HepG2 (cell line): ENCODE measurements around the gene SHCBP1L. TPM values are rescaled to one million over a fixed set of nuclear protein-coding genes. Genes with fewer than 3 reads are reported as not detected.
A peak's percentile ranks its signal among the peaks of the same experiment; 100 is the strongest.

Source experiments
- ATAC-seq: fragments of 200-7000 bp; cut with Tn5 transposase; 3 replicates; pipeline ENCODE4 v1.9.1; 2020; ENCODE audit warnings: mild to moderate bottlenecking, moderate library complexity
- BruUV-seq: library from RNA; stranded (reverse); fragments of 400-500 nt; replicated peaks from 2 replicates; lab custom pipeline; 2021; lab: Mats Ljungman, UMichigan
- CTCF ChIA-PET: fragments of 300-600 bp; formaldehyde crosslinking; extraction: SDS; loops from one replicate; lab custom pipeline; 2021; ENCODE audit warnings: low total read pairs, inconsistent platforms, low intra/inter-chr PET ratio; lab: Yijun Ruan, JAX
- POLR2A ChIA-PET: fragments of 350-600 bp; sonication (Branson Sonifier 250); formaldehyde crosslinking; loops from one replicate; lab custom pipeline; 2020; ENCODE audit warnings: antibody characterized with exemption, inconsistent platforms; lab: Yijun Ruan, JAX
- DNase-seq: peaks from one replicate; pipeline ENCODE4 v3.0.0-alpha.2; 2015; ENCODE audit warnings: low spot score
- FAIRE-seq: peaks from 3 replicates; lab custom pipeline; 2011; peaks lifted over from hg19 to GRCh38; lab: Jason Lieb, UNC
- H2AFZ ChIP-seq: one replicate; pipeline ENCODE4 v1.6.1; 2011; ENCODE audit warnings: low read length, inconsistent platforms
- H3K27ac ChIP-seq: fragments of 300-600 bp; 3 replicates; pipeline ENCODE4 v1.8.0; 2011; ENCODE audit warnings: mixed run types, mild to moderate bottlenecking, mixed read lengths, low read length, inconsistent platforms; ENCODE audit not compliant: insufficient read depth; ENCODE audit errors: extremely low read length
- H3K27me3 ChIP-seq, 2 experiments: fragments of 200-600 bp in 1 of 2; 2 replicates in 1 of 2; 3 replicates in 1 of 2; pipeline versions ENCODE4 v1.6.0 to v1.8.0; 2011; ENCODE audit warnings: low read length in 2 of 2, mild to moderate bottlenecking in 2 of 2, moderate library complexity in 2 of 2, inconsistent platforms in 1 of 2; ENCODE audit not compliant: insufficient read depth in 2 of 2, control insufficient read depth in 1 of 2
- H3K36me3 ChIP-seq, 2 experiments: fragments of 200-600 bp in 1 of 2; replicated peaks in 1 of 2; 2 replicates in 1 of 2; 3 replicates in 1 of 2; pipeline versions ENCODE4 v1.5.1 to v1.8.0; 2011; ENCODE audit warnings: low read length in 2 of 2, inconsistent platforms in 1 of 2; ENCODE audit not compliant: insufficient read depth in 2 of 2, control insufficient read depth in 1 of 2
- H3K4me1 ChIP-seq: 2 replicates; pipeline ENCODE4 v1.5.1; 2012; ENCODE audit warnings: low read length, inconsistent platforms; ENCODE audit not compliant: insufficient read depth
- H3K4me2 ChIP-seq: 2 replicates; pipeline ENCODE4 v1.6.0; 2011; ENCODE audit warnings: low read depth, low read length, inconsistent platforms
- H3K4me3 ChIP-seq, 3 experiments: fragments of 200-600 bp in 1 of 3; sonication (generic), shearing (Covaris generic) in 1 of 3; replicated peaks in 1 of 3; 2 replicates each; pipeline ENCODE4 v1.5.1; 2011 to 2016; ENCODE audit warnings: low read length in 3 of 3, inconsistent platforms in 2 of 3, low read depth in 2 of 3, mild to moderate bottlenecking in 2 of 3, control low read depth in 1 of 3, mixed read lengths in 1 of 3; ENCODE audit not compliant: insufficient read depth in 1 of 3
- H3K79me2 ChIP-seq: one replicate; pipeline ENCODE4 v1.6.1; 2011; ENCODE audit warnings: low read length, inconsistent platforms; ENCODE audit not compliant: insufficient read depth
- H3K9ac ChIP-seq: 2 replicates; pipeline ENCODE4 v1.6.0; 2011; ENCODE audit warnings: mild to moderate bottlenecking, low read depth, low read length, inconsistent platforms; ENCODE audit not compliant: insufficient read depth
- H3K9me3 ChIP-seq: 2 replicates; pipeline ENCODE4 v1.5.1; 2012; ENCODE audit warnings: mild to moderate bottlenecking, low read length
- H4K20me1 ChIP-seq: 2 replicates; pipeline ENCODE4 v1.6.0; 2011; ENCODE audit warnings: inconsistent platforms, mild to moderate bottlenecking, low read length, moderate library complexity; ENCODE audit not compliant: insufficient read depth
- NR2F1 ChIP-seq, 2 experiments: fragments of 450-650 bp in 1 of 2; formaldehyde crosslinking in 1 of 2; IDR thresholded peaks; 2 replicates each; pipeline versions ENCODE4 v1.5.0 to v1.6.1; 2016 to 2020; ENCODE audit warnings: mild to moderate bottlenecking in 1 of 2, missing compliant biosample characterization in 1 of 2, missing genetic modification reagents in 1 of 2, moderate library complexity in 1 of 2
- ZNF746 ChIP-seq: sonication (generic); formaldehyde crosslinking; IDR thresholded peaks from 2 replicates; pipeline ENCODE4 v1.8.0; 2022; ENCODE audit warnings: mild to moderate bottlenecking, missing genetic modification reagents
- WGBS: methylation state at CpG from one replicate; pipeline ENCODE4 v1.1.6; 2017; ENCODE audit warnings: low lambda C conversion rate; 5-methylcytosine and 5-hydroxymethylcytosine counted together
- in situ Hi-C: cut with HindIII; loops from 2 replicates; pipeline ENCODE4 v1.10.0; 2017; ENCODE audit warnings: low pct_unique_long_range_greater_than_20kb; ENCODE audit not compliant: extremely low pct_ligation_motif_present
- intact Hi-C: fragments of 100-400 bp; cut with micrococcal nuclease; formaldehyde crosslinking; loops from one replicate; pipeline ENCODE4 v1.10.0; 2022; ENCODE audit not compliant: unreplicated experiment
- polyA plus RNA-seq, 8 experiments: library from polyadenylated mRNA; depleted of rRNA in 3 of 8; stranded (reverse) in 7 of 8; unstranded in 1 of 8; fragments of >200 nt; fragmentation: Illumina TruSeq in 4 of 8; extraction: Trizol in 4 of 8; gene quantifications; 2 replicates each; pipeline versions ENCODE4 v1.2.1 to v1.2.3, GENCODE V29; 2011 to 2016; ENCODE audit warnings: low read depth in 4 of 8, missing spikeins in 1 of 8, mixed read lengths in 1 of 8; ENCODE audit not compliant: insufficient read depth in 1 of 8
- total RNA-seq, 5 experiments: library from RNA; depleted of rRNA; stranded (reverse); fragments of >200 nt; fragmentation: Illumina TruSeq; extraction: Trizol; gene quantifications; 2 replicates each; pipeline ENCODE4 v1.2.3, GENCODE V29; 2016; ENCODE audit warnings: low read depth in 1 of 5
- TF ChIP-seq, protein P1 (sequence below): sonication (generic); formaldehyde crosslinking; IDR thresholded peaks from 2 replicates; pipeline ENCODE4 v1.4.0; 2020; ENCODE audit warnings: missing genetic modification reagents
- TF ChIP-seq, protein P2 (sequence below): fragments of 450-650 bp; IDR thresholded peaks from 2 replicates; pipeline ENCODE4 v1.6.1; 2016
- TF ChIP-seq, protein P3 (sequence below): sonication (generic); formaldehyde crosslinking; IDR thresholded peaks from 2 replicates; pipeline ENCODE4 v1.9.0; 2022; ENCODE audit warnings: low read depth, missing genetic modification reagents

SHCBP1L gene
- total and polyA plus RNA-seq, 2 of the 13 experiments (the other 11 are each of a cell fraction or from before 2014, with no cell fraction given), result not detected

DNA sequence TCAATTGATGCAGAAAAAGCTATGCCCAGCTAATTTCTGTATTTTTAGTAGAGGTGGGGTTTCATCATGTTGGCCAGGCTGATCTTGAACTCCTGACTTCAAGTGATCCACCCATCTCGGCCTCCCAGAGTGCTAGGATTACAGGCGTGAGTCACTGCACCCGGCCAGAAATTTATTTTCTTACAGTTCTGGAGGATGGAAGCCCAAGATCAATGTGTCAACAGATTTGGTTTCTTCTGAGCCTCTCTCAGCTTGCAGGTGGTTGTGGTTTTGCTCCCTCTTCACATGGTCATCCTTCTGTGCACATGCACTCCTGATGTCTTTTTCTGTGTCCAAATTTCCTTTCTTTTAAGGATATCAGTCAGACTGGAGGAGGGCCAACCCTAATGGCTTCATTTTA lies 35.6 kb downstream of the SHCBP1L start:
- ChIA-PET CTCF (no interaction called here), POLR2A (no interaction called here)
- 0% methylated on average over 1 of the region's 3 CpGs for WGBS
- DNase-seq, result no peak
- no peak for ATAC-seq
- no peak overlapping the region for H3K4me2 ChIP-seq
- in situ Hi-C loops (no loop called here), intact Hi-C loops (no loop called here)
- H3K9ac ChIP-seq, result no peak overlapping the region
- no peaks in the 10 kb centered on the region for H3K9me3 ChIP-seq
- H3K36me3 ChIP-seq, result no peaks in the 10 kb centered on the region
- no peaks in the 10 kb centered on the region; a peak in 2 of 5 replicates for H3K27me3 ChIP-seq
- BruUV-seq, result no TSS peak
- no peak overlapping the region for H2AFZ ChIP-seq
- TF ChIP-seq, protein P1, sequence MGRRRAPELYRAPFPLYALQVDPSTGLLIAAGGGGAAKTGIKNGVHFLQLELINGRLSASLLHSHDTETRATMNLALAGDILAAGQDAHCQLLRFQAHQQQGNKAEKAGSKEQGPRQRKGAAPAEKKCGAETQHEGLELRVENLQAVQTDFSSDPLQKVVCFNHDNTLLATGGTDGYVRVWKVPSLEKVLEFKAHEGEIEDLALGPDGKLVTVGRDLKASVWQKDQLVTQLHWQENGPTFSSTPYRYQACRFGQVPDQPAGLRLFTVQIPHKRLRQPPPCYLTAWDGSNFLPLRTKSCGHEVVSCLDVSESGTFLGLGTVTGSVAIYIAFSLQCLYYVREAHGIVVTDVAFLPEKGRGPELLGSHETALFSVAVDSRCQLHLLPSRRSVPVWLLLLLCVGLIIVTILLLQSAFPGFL (CRISPR knock-in tag), result no peak
- TF ChIP-seq, protein P2, sequence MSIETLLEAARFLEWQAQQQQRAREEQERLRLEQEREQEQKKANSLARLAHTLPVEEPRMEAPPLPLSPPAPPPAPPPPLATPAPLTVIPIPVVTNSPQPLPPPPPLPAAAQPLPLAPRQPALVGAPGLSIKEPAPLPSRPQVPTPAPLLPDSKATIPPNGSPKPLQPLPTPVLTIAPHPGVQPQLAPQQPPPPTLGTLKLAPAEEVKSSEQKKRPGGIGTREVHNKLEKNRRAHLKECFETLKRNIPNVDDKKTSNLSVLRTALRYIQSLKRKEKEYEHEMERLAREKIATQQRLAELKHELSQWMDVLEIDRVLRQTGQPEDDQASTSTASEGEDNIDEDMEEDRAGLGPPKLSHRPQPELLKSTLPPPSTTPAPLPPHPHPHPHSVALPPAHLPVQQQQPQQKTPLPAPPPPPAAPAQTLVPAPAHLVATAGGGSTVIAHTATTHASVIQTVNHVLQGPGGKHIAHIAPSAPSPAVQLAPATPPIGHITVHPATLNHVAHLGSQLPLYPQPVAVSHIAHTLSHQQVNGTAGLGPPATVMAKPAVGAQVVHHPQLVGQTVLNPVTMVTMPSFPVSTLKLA, result 0 out of 2 replicates have a peak, but pooled peaks have one; percentile 11
- no peak for TF ChIP-seq ZNF746 (CRISPR knock-in tag)
- TF ChIP-seq NR2F1 (CRISPR knock-in tag; IDR thresholded peaks at IDR 0.05), result no peak
- TF ChIP-seq, protein P3, sequence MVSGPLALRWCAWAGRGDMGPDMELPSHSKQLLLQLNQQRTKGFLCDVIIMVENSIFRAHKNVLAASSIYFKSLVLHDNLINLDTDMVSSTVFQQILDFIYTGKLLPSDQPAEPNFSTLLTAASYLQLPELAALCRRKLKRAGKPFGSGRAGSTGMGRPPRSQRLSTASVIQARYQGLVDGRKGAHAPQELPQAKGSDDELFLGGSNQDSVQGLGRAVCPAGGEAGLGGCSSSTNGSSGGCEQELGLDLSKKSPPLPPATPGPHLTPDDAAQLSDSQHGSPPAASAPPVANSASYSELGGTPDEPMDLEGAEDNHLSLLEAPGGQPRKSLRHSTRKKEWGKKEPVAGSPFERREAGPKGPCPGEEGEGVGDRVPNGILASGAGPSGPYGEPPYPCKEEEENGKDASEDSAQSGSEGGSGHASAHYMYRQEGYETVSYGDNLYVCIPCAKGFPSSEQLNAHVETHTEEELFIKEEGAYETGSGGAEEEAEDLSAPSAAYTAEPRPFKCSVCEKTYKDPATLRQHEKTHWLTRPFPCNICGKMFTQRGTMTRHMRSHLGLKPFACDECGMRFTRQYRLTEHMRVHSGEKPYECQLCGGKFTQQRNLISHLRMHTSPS (CRISPR knock-in tag), result no peak
- no peaks in the 10 kb centered on the region for H3K79me2 ChIP-seq
- FAIRE-seq, result no peak
- no peak overlapping the region for H3K27ac ChIP-seq
- H4K20me1 ChIP-seq, result no peaks in the 10 kb centered on the region
- H3K4me3 ChIP-seq, result no peak overlapping the region
- no peaks in the 10 kb centered on the region for H3K4me1 ChIP-seq
